Right lobe of liver (tissue), 6 donors: ENCODE data around the gene PTPRD. TPM values are rescaled to one million over a fixed set of nuclear protein-coding genes. Genes with fewer than 3 reads are reported as not detected.

Source experiments
- ATAC-seq, 4 donors: fragments of 200-7000 bp; cut with Tn5 transposase; one replicate each; pipeline ENCODE4 v1.9.1; 2020; ENCODE audit warnings: mild to moderate bottlenecking in 4 of 4, moderate library complexity in 4 of 4
- DNase-seq, 3 donors: peaks; one replicate each; pipeline ENCODE4 v3.0.0-alpha.2; 2020
- H3K27ac ChIP-seq, 3 donors: fragments of 200-600 bp; one replicate each; pipeline ENCODE4 v1.8.0; 2022
- H3K27me3 ChIP-seq, 2 donors: fragments of 200-600 bp; one replicate each; pipeline ENCODE4 v1.8.0; 2022
- H3K36me3 ChIP-seq, 4 donors: fragments of 200-600 bp; sonication (generic) in 1 of 4; one replicate each; pipeline versions ENCODE4 v1.5.1 to v1.8.0; 2017 to 2022; ENCODE audit warnings: control low read depth in 1 of 4
- H3K4me1 ChIP-seq, 4 donors: fragments of 200-600 bp; sonication (generic) in 1 of 4; one replicate each; pipeline versions ENCODE4 v1.5.1 to v1.8.0; 2017 to 2022; ENCODE audit warnings: control low read depth in 1 of 4
- H3K4me3 ChIP-seq, 3 donors: fragments of 200-600 bp; one replicate each; pipeline ENCODE4 v1.8.0; 2022
- H3K9me3 ChIP-seq, 4 donors: fragments of 200-600 bp; sonication (generic) in 1 of 4; one replicate each; pipeline versions ENCODE4 v1.5.1 to v1.8.0; 2017 to 2022; ENCODE audit warnings: control low read depth in 1 of 4
- POLR2A ChIP-seq: fragments of 450-650 bp; IDR thresholded peaks from one replicate; pipeline ENCODE4 v1.6.1; 2017; ENCODE audit warnings: antibody characterized with exemption, mild to moderate bottlenecking
- WGBS: methylation state at CpG from one replicate; pipeline ENCODE4 v1.1.6; 2018; ENCODE audit warnings: low coverage, low lambda C conversion rate; ENCODE audit not compliant: insufficient coverage; ENCODE audit errors: missing lambda C conversion rate; 5-methylcytosine and 5-hydroxymethylcytosine counted together
- intact Hi-C, 2 donors: fragments of 100-400 bp; cut with DNase I; formaldehyde crosslinking; loops; one replicate each; pipeline versions ENCODE4 v1.11.2 to v1.14.1; 2022
- total RNA-seq, 6 experiments: library from RNA; depleted of rRNA in 2 of 6; stranded (reverse); fragments of >200 nt in 2 of 6; fragmentation: NEBNext Ultra II Directional in 3 of 6; extraction: Animal tissue kit (Norgen Biotek cat#: 25700) in 3 of 6; gene quantifications; one replicate each; pipeline versions ENCODE4 v1.1.0 to v1.2.4, GENCODE V29; 2016 to 2023
- TF ChIP-seq, protein P1 (sequence below), 4 donors: fragments of 200-600 bp in 3 of 4; fragments of 450-650 bp in 1 of 4; IDR thresholded peaks; one replicate each; pipeline versions ENCODE4 v1.5.1 to v1.8.0; 2016 to 2022; ENCODE audit warnings: antibody characterized with exemption in 4 of 4, mild to moderate bottlenecking in 2 of 4
- donor health status: DM: no; HTN: yes; CAD: no.
- donor health status: DM: no; HTN: no; CAD: no.
- donor health status: DM: no; HTN: no; CAD: no.
- donor health status: DM: no; HTN: yes; CAD: no.
- donor health status: DM: no; HTN: yes; CAD: no.

PTPRD gene
- total RNA-seq, 6 experiments from 2014 or later: 5.4 to 29.8 (median 13.9) TPM

DNA sequence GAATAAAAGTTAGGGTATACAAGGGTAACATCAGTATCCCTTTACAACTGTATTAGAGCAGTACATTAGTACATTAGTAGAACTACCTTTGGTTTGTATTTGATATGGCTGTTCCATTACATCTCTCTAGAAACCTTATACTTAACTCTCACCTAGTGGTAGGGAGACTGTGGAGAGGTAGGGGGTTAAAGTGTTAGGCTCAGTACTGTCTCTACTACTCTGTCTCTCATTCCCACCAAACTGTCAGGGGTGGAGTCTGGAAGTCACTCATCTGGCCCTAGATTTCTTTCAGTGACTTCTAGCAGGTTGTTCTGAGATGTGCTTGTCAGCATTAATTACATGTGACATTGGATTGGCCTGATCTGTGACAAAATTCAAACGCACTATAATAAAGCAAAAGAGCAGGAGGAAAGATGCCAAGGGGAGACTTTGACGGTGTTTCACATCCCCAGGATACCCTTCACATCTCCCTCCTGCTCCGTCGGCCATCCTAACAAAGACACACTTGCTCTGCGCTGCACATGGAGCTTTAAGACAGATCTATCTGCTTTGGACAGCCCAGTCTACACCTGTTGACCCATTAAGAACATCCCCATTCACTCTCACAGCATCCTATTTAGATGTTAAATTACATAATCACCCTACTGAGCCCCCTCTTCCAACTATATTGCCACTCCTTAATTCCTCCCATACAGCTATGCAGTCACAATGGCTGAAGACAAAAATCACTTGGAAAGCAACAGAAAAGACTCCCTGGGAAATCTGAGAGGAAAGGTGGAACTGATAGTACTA is 1770.2 kb downstream of the PTPRD start:
- Histone ChIP-seq H3K4me1 (no peaks in the 10 kb centered on the region), H3K27ac (no peak overlapping the region), H3K36me3 (no peaks in the 10 kb centered on the region), H3K4me3 (no peak overlapping the region), H3K9me3 (no peaks in the 10 kb centered on the region), H3K27me3 (no peaks in the 10 kb centered on the region)
- intact Hi-C loops: no loop called here
- WGBS: 81% methylated on average over 3 of the region's 5 CpGs
- ATAC-seq (no peak), DNase-seq (no peak)
- no peak for TF ChIP-seq POLR2A
- TF ChIP-seq, protein P1, sequence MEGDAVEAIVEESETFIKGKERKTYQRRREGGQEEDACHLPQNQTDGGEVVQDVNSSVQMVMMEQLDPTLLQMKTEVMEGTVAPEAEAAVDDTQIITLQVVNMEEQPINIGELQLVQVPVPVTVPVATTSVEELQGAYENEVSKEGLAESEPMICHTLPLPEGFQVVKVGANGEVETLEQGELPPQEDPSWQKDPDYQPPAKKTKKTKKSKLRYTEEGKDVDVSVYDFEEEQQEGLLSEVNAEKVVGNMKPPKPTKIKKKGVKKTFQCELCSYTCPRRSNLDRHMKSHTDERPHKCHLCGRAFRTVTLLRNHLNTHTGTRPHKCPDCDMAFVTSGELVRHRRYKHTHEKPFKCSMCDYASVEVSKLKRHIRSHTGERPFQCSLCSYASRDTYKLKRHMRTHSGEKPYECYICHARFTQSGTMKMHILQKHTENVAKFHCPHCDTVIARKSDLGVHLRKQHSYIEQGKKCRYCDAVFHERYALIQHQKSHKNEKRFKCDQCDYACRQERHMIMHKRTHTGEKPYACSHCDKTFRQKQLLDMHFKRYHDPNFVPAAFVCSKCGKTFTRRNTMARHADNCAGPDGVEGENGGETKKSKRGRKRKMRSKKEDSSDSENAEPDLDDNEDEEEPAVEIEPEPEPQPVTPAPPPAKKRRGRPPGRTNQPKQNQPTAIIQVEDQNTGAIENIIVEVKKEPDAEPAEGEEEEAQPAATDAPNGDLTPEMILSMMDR (IDR thresholded peaks at IDR 0.05): no peak

DNA sequence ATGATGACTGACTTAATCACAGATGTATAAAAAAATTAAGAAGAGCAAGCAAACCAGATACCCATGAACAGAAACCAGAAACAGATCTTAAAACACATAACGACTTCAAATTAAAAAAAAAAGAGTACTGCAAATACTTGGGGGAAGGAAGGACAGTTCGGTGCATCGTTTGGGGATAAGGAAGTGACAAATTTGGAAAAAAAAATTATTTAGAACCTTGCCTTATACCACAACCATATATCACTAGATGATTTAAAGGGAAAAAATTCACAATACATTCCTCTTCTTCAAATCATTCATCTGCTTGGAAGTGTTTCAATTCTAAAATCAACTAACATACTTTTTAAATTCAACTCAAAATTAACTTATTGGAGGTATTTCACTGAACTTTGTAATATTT is 1774.7 kb downstream of the PTPRD start:
- TF ChIP-seq, protein P1 (IDR thresholded peaks at IDR 0.05): no peak
- no peak for TF ChIP-seq POLR2A
- Histone ChIP-seq H3K27me3 (no peaks in the 10 kb centered on the region), H3K36me3 (no peaks in the 10 kb centered on the region), H3K27ac (no peak overlapping the region), H3K9me3 (no peaks in the 10 kb centered on the region), H3K4me1 (no peaks in the 10 kb centered on the region), H3K4me3 (no peak overlapping the region)
- intact Hi-C loops: no loop called here
- 62% methylated on average over 3 of the region's 3 CpGs for WGBS
- ATAC-seq (no peak), DNase-seq (no peak)

DNA sequence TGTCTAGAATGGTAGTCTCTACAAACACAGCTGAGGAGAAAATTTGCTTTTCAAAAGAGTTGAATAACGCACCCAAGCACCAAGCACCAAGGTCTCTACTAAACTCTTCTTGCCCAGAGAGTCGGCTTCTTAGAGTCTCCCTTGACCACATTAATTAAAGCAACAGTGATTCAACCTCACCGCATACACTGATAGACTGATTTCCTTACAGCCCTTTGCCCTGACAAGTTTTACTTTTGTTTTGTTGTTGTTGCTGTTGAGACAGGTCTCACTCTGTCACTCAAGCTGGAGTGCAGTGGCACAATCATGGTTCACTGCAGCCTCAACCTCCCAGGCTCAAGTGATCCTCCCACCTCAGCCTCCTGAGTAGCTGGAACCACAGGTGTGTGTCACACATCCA is 1777.5 kb downstream of the PTPRD start:
- TF ChIP-seq, protein P1 (IDR thresholded peaks at IDR 0.05): no peak
- no peak for TF ChIP-seq POLR2A
- intact Hi-C loops: no loop called here
- WGBS: 79% methylated on average over 2 of the region's 3 CpGs
- no peak for ATAC-seq
- H3K27ac ChIP-seq: no peak overlapping the region
- H3K36me3 ChIP-seq: no peaks in the 10 kb centered on the region
- H3K9me3 ChIP-seq: no peaks in the 10 kb centered on the region
- no peak for DNase-seq
- no peak overlapping the region for H3K4me3 ChIP-seq
- no peaks in the 10 kb centered on the region for H3K27me3 ChIP-seq
- no peaks in the 10 kb centered on the region for H3K4me1 ChIP-seq

DNA sequence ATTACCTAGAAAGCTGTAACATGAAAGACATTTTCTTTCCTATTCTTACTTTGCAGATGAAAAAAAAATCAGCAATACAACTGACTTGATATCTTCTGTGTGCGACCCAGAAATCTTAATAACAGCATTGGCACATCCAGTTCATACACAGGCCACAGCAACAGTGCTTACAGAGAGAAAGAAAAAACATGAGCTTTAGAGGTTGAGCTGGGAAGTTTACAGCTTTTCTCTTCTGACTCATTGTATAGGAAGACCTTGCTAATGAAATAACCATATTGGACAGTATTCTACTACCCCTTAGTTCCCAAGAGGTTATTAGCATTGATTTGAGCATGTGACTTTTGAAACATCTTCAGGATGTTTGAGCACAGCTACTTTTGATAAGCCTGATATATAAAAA is 1779.8 kb downstream of the PTPRD start:
- H3K4me1 ChIP-seq: no peaks in the 10 kb centered on the region
- ATAC-seq (no peak), DNase-seq (no peak)
- WGBS: 79% methylated on average over 1 of the region's 1 CpG
- H3K27ac ChIP-seq: no peak overlapping the region
- H3K4me3 ChIP-seq: no peak overlapping the region
- H3K9me3 ChIP-seq: no peaks in the 10 kb centered on the region
- no peaks in the 10 kb centered on the region for H3K27me3 ChIP-seq
- TF ChIP-seq POLR2A: no peak
- H3K36me3 ChIP-seq: no peaks in the 10 kb centered on the region
- intact Hi-C loops: no loop called here

DNA sequence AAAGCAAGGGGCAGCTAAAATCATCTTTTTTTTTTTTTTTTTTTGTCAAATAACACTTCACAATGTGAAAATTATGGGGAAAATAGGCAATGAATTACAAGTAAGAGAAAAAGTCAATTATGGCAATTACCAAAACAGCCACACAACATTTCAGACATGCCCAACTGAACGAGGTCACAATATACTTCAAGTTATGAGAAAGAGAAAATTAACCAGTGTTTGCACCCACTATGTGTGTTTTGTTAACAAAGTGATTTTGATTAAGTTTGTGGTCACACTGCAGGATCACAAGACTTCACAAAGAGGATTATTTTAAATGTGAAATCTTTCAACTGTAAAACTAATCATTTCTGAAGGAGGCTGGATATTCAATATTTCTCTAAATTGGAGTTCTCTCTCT is 1780.4 kb downstream of the PTPRD start:
- Histone ChIP-seq H3K27ac (no peak overlapping the region), H3K4me3 (no peak overlapping the region), H3K4me1 (no peaks in the 10 kb centered on the region), H3K9me3 (no peaks in the 10 kb centered on the region), H3K36me3 (no peaks in the 10 kb centered on the region), H3K27me3 (no peaks in the 10 kb centered on the region)
- ATAC-seq (no peak), DNase-seq (no peak)
- TF ChIP-seq, protein P1 (IDR thresholded peaks at IDR 0.05): no peak
- no peak for TF ChIP-seq POLR2A
- WGBS: 40% methylated on average over 1 of the region's 1 CpG
- intact Hi-C loops: no loop called here
